KOPT-K1 (cell line): Measurements from ENCODE around the gene THBS4.

Experiments used
- H3K27ac ChIP-seq: fragments of 200-600 bp; sonication (generic); 2 replicates; pipeline ENCODE4 v1.5.1; 2016; ENCODE audit warnings: antibody characterized with exemption, mild to moderate bottlenecking, low read depth, low read length; ENCODE audit not compliant: poor library complexity, severe bottlenecking
- H3K36me3 ChIP-seq: fragments of 200-600 bp; sonication (generic); 2 replicates; pipeline ENCODE4 v1.5.1; 2017; ENCODE audit warnings: antibody characterized with exemption, mild to moderate bottlenecking, low read length, moderate library complexity; ENCODE audit not compliant: insufficient read depth
- H3K9me3 ChIP-seq: fragments of 200-600 bp; sonication (generic); 2 replicates; pipeline ENCODE4 v1.5.1; 2017; ENCODE audit warnings: antibody characterized with exemption, low read length, mild to moderate bottlenecking; ENCODE audit not compliant: insufficient read depth, poor library complexity, severe bottlenecking

Gene THBS4

GRCh38 chr5:80064124-80064523 lies 29.0 kb downstream of the THBS4 start:
- Histone ChIP-seq H3K27ac (no peak overlapping the region), H3K9me3 (no peaks in the 10 kb centered on the region), H3K36me3 (no peaks in the 10 kb centered on the region)

GRCh38 chr5:80067016-80067415 lies 31.9 kb downstream of the THBS4 start:
- Histone ChIP-seq H3K27ac (no peak overlapping the region), H3K36me3 (no peaks in the 10 kb centered on the region), H3K9me3 (no peaks in the 10 kb centered on the region)

GRCh38 chr5:80067531-80068245 lies 32.5 kb downstream of the THBS4 start:
- Histone ChIP-seq H3K27ac (no peak overlapping the region), H3K9me3 (no peaks in the 10 kb centered on the region), H3K36me3 (no peaks in the 10 kb centered on the region)

- Histone ChIP-seq H3K36me3 (no peaks in the 10 kb centered on the region), H3K9me3 (no peaks in the 10 kb centered on the region), H3K27ac (no peak overlapping the region)
Measured at GRCh38 chr5:80068246-80068636, 33.1 kb downstream of the THBS4 start.

DNA sequence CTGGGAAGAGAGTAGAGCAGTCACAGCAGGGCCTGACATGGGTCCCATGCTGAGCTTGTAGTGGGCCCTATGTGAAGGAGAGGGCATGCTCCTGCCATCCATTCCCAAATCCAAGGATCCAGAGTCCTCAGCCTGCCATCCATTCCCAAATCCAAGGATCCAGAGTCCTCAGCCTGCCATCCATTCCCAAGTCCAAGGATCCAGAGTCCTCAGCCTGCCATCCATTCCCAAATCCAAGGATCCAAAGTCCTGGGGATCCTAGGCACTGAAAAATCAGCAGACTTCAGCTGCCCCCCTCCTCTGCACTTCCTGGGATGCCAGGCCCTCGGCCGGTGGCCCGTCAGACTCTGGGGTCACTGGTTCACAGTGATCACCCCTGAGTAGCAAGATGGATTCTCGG lies 33.6 kb downstream of the THBS4 start:
- Histone ChIP-seq H3K9me3 (no peaks in the 10 kb centered on the region), H3K27ac (no peak overlapping the region), H3K36me3 (no peaks in the 10 kb centered on the region)

GRCh38 chr5:80069251-80069800 lies 34.2 kb downstream of the THBS4 start:
- H3K36me3 ChIP-seq = no peaks in the 10 kb centered on the region
- no peak overlapping the region for H3K27ac ChIP-seq
- no peaks in the 10 kb centered on the region for H3K9me3 ChIP-seq

DNA sequence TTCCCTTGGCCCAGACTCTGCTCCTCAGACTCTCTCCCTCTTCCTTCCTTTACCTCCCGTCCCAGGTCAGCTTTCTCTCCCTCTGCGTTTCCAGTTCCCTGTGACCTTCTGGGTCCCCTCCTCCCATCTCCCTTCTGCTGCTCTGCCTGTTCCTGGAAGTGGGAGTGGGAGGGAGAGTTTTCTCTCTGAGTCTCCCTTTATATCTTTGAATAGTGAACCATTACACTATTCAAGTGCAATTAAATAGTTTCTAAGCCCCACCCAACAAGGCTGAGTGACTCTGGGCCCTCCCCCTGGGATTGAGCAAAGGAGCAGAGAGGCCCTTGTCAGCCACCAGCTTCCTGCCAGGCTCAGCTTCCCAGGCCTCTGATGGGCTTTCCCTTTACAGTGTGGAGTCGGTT lies 34.8 kb downstream of the THBS4 start:
- H3K9me3 ChIP-seq = no peaks in the 10 kb centered on the region
- H3K27ac ChIP-seq = peak overlapping the region; percentile 3

GRCh38 chr5:80070338-80071056 lies 35.3 kb downstream of the THBS4 start:
- H3K36me3 ChIP-seq = no peaks in the 10 kb centered on the region
- peak overlapping the region; percentile 3 for H3K27ac ChIP-seq
- no peaks in the 10 kb centered on the region for H3K9me3 ChIP-seq

More for the DNA sequence above, 34.8 kb downstream of the THBS4 start:
- H3K36me3 ChIP-seq = no peaks in the 10 kb centered on the region

GRCh38 chr5:80071510-80072021 lies 36.4 kb downstream of the THBS4 start:
- Histone ChIP-seq H3K9me3 (no peaks in the 10 kb centered on the region), H3K27ac (no peak overlapping the region), H3K36me3 (no peaks in the 10 kb centered on the region)

GRCh38 chr5:80072103-80073073 lies 37.2 kb downstream of the THBS4 start:
- no peak overlapping the region for H3K27ac ChIP-seq
- H3K9me3 ChIP-seq = no peaks in the 10 kb centered on the region
- no peaks in the 10 kb centered on the region for H3K36me3 ChIP-seq

DNA sequence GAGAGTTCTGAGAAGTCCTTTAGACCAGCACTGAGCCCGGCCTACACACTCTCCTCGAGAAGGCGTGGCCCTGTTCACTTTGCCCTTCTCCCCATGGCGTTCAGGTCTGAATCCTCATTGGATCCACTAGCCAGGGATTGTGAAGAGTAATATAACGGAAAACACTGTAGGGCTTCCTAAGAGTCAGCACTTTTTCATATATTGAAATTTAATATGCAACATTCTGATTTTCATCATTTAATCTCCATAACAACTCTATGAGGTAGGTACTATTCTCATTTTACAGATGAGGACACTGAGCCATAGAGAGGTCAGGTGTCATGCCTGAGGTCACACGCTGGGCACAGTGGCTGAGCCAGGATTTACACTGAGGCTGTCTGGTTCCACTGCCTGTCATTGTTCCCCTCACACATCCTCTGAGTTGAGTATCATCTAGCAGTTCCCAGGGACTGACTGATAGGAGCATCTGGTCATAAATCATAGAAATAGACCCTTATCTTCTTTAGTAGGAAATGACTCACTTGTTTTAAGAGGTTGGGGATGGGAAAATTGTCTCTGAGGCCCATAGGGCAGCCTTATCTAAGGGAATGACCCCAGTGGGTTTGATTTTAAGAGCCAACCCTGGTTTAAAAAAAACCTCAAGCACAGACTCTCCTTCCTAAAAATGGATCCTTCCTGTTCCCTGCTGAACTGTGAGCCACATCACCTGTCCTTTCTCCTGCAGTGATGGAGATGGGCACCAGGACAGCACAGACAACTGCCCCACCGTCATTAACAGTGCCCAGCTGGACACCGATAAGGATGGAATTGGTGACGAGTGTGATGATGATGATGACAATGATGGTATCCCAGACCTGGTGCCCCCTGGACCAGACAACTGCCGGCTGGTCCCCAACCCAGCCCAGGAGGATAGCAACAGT lies 41.2 kb downstream of the THBS4 start:
- no peak overlapping the region for H3K27ac ChIP-seq
- H3K9me3 ChIP-seq = no peaks in the 10 kb centered on the region
- H3K36me3 ChIP-seq = no peaks in the 10 kb centered on the region

- H3K27ac ChIP-seq = no peak overlapping the region
- H3K9me3 ChIP-seq = no peaks in the 10 kb centered on the region
- no peaks in the 10 kb centered on the region for H3K36me3 ChIP-seq
Measured at GRCh38 chr5:80077051-80077714, 42.0 kb downstream of the THBS4 start.

DNA sequence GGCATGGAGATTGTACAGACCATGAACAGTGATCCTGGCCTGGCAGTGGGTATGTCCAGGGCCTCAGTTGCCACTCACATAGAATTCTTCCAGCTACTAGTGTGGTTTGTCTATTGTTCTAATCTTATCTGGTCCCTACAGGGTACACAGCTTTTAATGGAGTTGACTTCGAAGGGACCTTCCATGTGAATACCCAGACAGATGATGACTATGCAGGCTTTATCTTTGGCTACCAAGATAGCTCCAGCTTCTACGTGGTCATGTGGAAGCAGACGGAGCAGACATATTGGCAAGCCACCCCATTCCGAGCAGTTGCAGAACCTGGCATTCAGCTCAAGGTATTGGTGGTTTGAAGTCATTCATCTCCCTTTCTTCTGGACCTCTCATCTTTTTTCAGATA lies 43.8 kb downstream of the THBS4 start:
- H3K36me3 ChIP-seq = no peaks in the 10 kb centered on the region
- no peaks in the 10 kb centered on the region for H3K9me3 ChIP-seq

More for the DNA sequence above, 43.8 kb downstream of the THBS4 start:
- H3K27ac ChIP-seq = no peak overlapping the region
